Uterus (tissue), 4 donors: ENCODE measurements around the gene GGT5. TPM values are rescaled to one million over a fixed set of nuclear protein-coding genes. Genes with fewer than 3 reads are reported as not detected.

Source experiments
- DNase-seq, 2 donors: peaks; one replicate each; pipeline ENCODE4 v3.0.0-alpha.2; 2019 to 2020
- H3K27ac ChIP-seq, 2 donors: fragments of 200-600 bp; sonication (generic); 1 replicate in 1 of 2; 2 replicates in 1 of 2; pipeline ENCODE4 v1.5.1; 2016 to 2018
- H3K27me3 ChIP-seq, 2 donors: fragments of 200-600 bp; sonication (generic); one replicate each; pipeline ENCODE4 v1.5.1; 2018 to 2019; ENCODE audit warnings: control low read depth in 1 of 2
- H3K36me3 ChIP-seq, 2 donors: fragments of 200-600 bp; sonication (generic); one replicate each; pipeline ENCODE4 v1.5.1; 2019; ENCODE audit warnings: control low read depth in 1 of 2
- H3K4me1 ChIP-seq, 2 donors: fragments of 200-600 bp; sonication (generic); one replicate each; pipeline ENCODE4 v1.5.1; 2018 to 2019; ENCODE audit warnings: control low read depth in 1 of 2
- H3K4me3 ChIP-seq, 2 donors: fragments of 200-600 bp; sonication (generic); 1 replicate in 1 of 2; 2 replicates in 1 of 2; pipeline ENCODE4 v1.5.1; 2018 to 2019; ENCODE audit warnings: mild to moderate bottlenecking in 1 of 2
- H3K9me3 ChIP-seq, 2 donors: fragments of 200-600 bp; sonication (generic); one replicate each; pipeline ENCODE4 v1.5.1; 2019; ENCODE audit warnings: control low read depth in 1 of 2
- POLR2A ChIP-seq, 2 donors: fragments of 450-650 bp; IDR thresholded peaks; one replicate each; pipeline ENCODE4 v1.6.1; 2016; ENCODE audit warnings: antibody characterized with exemption in 2 of 2, mild to moderate bottlenecking in 1 of 2, moderate library complexity in 1 of 2
- intact Hi-C: fragments of 100-400 bp; cut with DNase I; formaldehyde crosslinking; loops from one replicate; pipeline ENCODE4 v1.15.1; 2023; ENCODE audit warnings: low total_unique reads
- total RNA-seq, 4 donors: library from RNA; depleted of rRNA in 3 of 4; stranded (reverse); fragments of >200 nt in 3 of 4; gene quantifications; one replicate each; pipeline versions ENCODE4 v1.1.0 to v1.2.4, GENCODE V29; 2014 to 2023
- TF ChIP-seq, protein P1 (sequence below), 4 experiments: fragments of 200-600 bp in 2 of 4; fragments of 450-650 bp in 2 of 4; sonication (generic) in 2 of 4; IDR thresholded peaks; one replicate each; pipeline ENCODE4 v1.5.1; 2016 to 2019; ENCODE audit warnings: antibody characterized with exemption in 4 of 4, mild to moderate bottlenecking in 2 of 4, moderate library complexity in 1 of 4
- donor health status: DM: yes; HTN: yes; CAD: no.

Gene GGT5
- total RNA-seq, 4 donors from 2014 or later, result 4.1 to 95.9 (median 54.9) TPM

DNA sequence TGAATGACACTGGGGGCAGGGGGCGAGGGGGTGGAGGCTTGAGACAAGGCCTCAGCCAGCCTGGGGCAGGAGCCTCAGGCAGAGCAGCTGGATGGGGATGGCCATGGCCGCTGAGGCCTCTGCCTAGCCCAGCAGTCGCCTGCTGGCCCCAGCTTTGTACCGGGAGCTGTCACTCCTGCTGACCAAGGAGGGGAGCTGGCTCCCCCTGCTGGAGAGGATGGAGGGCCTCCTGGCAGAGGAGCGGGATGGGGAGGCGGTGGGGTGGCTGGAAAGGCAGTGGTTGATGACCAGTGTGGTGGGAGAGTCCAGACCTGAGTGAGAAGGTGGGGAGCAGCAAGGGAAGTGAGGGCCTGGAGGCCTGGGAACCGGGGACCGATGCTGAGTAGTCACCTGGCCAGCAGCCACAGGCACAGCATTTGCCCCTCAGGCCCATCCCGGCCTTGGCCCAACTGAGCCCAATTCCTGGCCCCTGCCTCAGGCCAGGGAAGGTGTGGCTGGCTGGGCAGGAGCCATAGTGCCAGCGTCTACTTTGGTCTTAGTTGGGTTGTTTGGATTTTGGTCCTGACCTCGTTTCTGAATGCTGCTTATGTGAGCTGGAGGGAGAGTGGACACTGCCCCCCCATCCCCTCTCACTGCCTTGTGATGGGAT lies 69.6 kb downstream of the GGT5 start:
- Histone ChIP-seq H3K27ac (peak overlapping the region; percentile 64 to 65), H3K27me3 (no peaks in the 10 kb centered on the region), H3K4me1 (peaks cover 0 to 8% of the 10 kb centered on the region in 2 donors), H3K9me3 (no peaks in the 10 kb centered on the region), H3K4me3 (no peak overlapping the region), H3K36me3 (no peaks in the 10 kb centered on the region)
- TF ChIP-seq, protein P1, sequence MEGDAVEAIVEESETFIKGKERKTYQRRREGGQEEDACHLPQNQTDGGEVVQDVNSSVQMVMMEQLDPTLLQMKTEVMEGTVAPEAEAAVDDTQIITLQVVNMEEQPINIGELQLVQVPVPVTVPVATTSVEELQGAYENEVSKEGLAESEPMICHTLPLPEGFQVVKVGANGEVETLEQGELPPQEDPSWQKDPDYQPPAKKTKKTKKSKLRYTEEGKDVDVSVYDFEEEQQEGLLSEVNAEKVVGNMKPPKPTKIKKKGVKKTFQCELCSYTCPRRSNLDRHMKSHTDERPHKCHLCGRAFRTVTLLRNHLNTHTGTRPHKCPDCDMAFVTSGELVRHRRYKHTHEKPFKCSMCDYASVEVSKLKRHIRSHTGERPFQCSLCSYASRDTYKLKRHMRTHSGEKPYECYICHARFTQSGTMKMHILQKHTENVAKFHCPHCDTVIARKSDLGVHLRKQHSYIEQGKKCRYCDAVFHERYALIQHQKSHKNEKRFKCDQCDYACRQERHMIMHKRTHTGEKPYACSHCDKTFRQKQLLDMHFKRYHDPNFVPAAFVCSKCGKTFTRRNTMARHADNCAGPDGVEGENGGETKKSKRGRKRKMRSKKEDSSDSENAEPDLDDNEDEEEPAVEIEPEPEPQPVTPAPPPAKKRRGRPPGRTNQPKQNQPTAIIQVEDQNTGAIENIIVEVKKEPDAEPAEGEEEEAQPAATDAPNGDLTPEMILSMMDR (IDR thresholded peaks at IDR 0.05), result peak; percentile 89 to 94 (median 93)
- TF ChIP-seq POLR2A (IDR thresholded peaks at IDR 0.05), result peak in 1 of 2 donors; percentile 21
- DNase-seq, result peak; percentile 82 to 84
- intact Hi-C loops, result loop anchor here (10.0 kb wide), 1 partner anchor 70 kb away; no protein-coding TSS in a partner anchor

DNA sequence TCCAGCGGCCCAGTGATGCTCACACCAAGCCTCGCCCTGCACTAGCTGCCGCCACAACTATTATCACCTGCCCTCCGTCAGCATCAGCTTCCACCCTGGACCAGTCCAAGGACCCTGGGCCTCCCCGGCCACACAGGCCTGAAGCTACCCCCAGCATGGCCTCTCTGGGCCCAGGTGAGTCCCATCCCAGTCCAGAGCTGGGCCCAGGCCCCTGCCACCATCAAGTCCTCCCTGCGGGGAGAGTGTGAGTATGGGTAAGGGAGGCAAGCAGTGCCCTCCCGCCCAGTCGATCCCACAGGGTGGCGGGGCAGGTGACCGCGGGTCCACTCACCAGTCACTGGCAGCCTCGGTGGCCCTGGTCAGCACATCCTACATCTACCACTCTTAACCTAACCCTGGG lies 73.1 kb downstream of the GGT5 start:
- no peaks in the 10 kb centered on the region for H3K36me3 ChIP-seq
- H3K27me3 ChIP-seq, result no peaks in the 10 kb centered on the region
- H3K27ac ChIP-seq, result no peak overlapping the region
- DNase-seq, result no peak
- peaks cover 0 to 8% of the 10 kb centered on the region in 2 donors for H3K4me1 ChIP-seq
- H3K9me3 ChIP-seq, result no peaks in the 10 kb centered on the region
- no peak overlapping the region for H3K4me3 ChIP-seq
- no peak for TF ChIP-seq POLR2A (IDR thresholded peaks at IDR 0.05)
- TF ChIP-seq, protein P1 (IDR thresholded peaks at IDR 0.05), result no peak
- intact Hi-C loops, result loop anchor here (10.0 kb wide), 1 partner anchor 67 kb away; no protein-coding TSS in a partner anchor

DNA sequence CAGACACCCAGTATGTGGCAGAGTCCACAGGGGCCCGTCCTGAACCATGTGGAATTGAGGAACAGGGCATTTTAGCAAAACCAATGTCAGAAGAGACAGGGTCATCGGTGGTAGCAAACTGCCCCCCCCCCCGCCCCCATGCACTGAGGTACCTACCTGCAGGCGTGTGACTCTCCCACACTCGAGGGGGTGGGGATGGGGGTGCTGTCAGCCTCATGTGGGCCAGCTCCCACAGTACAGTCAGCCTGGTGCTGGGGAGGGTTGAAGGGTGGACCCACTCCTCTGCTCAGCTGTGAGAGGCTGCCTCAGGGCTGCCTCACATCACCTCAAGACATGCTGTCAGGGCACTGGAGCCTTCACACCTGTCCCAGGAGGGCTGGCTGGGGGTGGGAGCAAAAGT lies 74.2 kb downstream of the GGT5 start:
- no peak for DNase-seq
- H3K27ac ChIP-seq, result no peak overlapping the region
- no peaks in the 10 kb centered on the region for H3K36me3 ChIP-seq

DNA sequence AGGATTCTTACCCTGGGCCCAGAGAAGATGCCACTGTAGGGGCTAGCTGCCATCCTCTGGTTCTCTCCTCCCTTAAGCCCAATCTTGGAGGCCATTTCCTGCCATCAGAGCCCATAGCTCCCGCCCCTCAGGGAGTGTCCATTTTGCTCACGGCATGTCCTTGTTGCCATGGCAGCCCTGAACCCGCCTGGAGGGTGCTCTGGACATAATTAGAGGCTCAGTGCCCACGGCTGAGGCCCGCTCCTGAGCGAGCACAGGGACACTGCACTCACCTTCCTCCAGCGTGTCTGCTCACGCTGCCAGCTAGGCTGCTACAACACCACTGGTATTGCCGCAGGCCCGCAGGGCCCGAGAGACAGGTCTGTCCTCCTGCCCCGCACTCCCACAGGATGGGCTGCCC lies 74.7 kb downstream of the GGT5 start:
- TF ChIP-seq POLR2A (IDR thresholded peaks at IDR 0.05), result no peak
- TF ChIP-seq, protein P1 (IDR thresholded peaks at IDR 0.05), result no peak
- Histone ChIP-seq H3K9me3 (no peaks in the 10 kb centered on the region), H3K36me3 (no peaks in the 10 kb centered on the region), H3K27ac (no peak overlapping the region), H3K27me3 (no peaks in the 10 kb centered on the region), H3K4me1 (peaks cover 0 to 6% of the 10 kb centered on the region in 2 donors), H3K4me3 (no peak overlapping the region)
- no peak for DNase-seq
- intact Hi-C loops, result loop anchor here (10.0 kb wide), 1 partner anchor 65 kb away; no protein-coding TSS in a partner anchor

More for the DNA sequence above, 74.2 kb downstream of the GGT5 start:
- TF ChIP-seq POLR2A (IDR thresholded peaks at IDR 0.05), result no peak
- TF ChIP-seq, protein P1 (IDR thresholded peaks at IDR 0.05), result no peak
- no peak overlapping the region for H3K4me3 ChIP-seq
- intact Hi-C loops, result loop anchor here (10.0 kb wide), 1 partner anchor 66 kb away; no protein-coding TSS in a partner anchor
- peaks cover 0 to 8% of the 10 kb centered on the region in 2 donors for H3K4me1 ChIP-seq
- H3K27me3 ChIP-seq, result no peaks in the 10 kb centered on the region
- no peaks in the 10 kb centered on the region for H3K9me3 ChIP-seq

Other genes with a start within 250 kb of the GGT5 start
- not detected for gene GSTT4, start 239.6 kb downstream of the GGT5 start, total RNA-seq
- gene CABIN1, start 233.8 kb downstream of the GGT5 start, total RNA-seq, result 10 to 100 TPM; 10.2 to 86.5 (median 39.8) TPM
- 10 to 100 TPM in 1 of 4 donors, 1 to 10 TPM in 2, under 1 TPM in 1; 0.88 to 17.6 (median 2.8) TPM for gene SUSD2, start 63.6 kb downstream of the GGT5 start, total RNA-seq
- gene SPECC1L, start 25.7 kb upstream of the GGT5 start, total RNA-seq, result 100 to 1,000 TPM in 1 of 4 donors, 10 to 100 TPM in 3; 18.2 to 114 (median 55.3) TPM
- 1 to 10 TPM in 3 of 4 donors, not detected in 1; 3.3 to 9.9 (median 8.9) TPM for gene ADORA2A, start 182.5 kb upstream of the GGT5 start, total RNA-seq